H1 (cell line): ENCODE results near the gene TMEM150A. TPM values are rescaled to one million over a fixed set of nuclear protein-coding genes. Genes with fewer than 3 reads are reported as not detected.

Source experiments
- BACH1 ChIP-seq: IDR thresholded peaks from 2 replicates; pipeline ENCODE4 v1.6.1; 2012; ENCODE audit warnings: low read length, improper control_type of control experiment
- CTBP2 ChIP-seq: IDR thresholded peaks from 2 replicates; pipeline ENCODE4 v1.7.0; 2011; ENCODE audit warnings: borderline replicate concordance, mild to moderate bottlenecking, moderate library complexity, mixed read lengths, low read length; ENCODE audit not compliant: insufficient read depth, insufficient read length
- KDM5A ChIP-seq: fragments of 200-600 bp; IDR thresholded peaks from 2 replicates; pipeline ENCODE4 v1.7.1; 2012; ENCODE audit warnings: mild to moderate bottlenecking, low read length, inconsistent platforms, mixed read lengths
- RBBP5 ChIP-seq: IDR thresholded peaks from 2 replicates; pipeline ENCODE4 v1.7.1; 2012; ENCODE audit warnings: low read depth, mild to moderate bottlenecking, inconsistent platforms, low read length, moderate library complexity, borderline replicate concordance
- polyA plus RNA-seq, 7 experiments: library from polyadenylated mRNA; depleted of rRNA in 3 of 7; stranded (reverse) in 5 of 7; unstranded in 2 of 7; fragments of >200 nt in 5 of 7; fragments of 200-250 nt in 2 of 7; gene quantifications; 1 replicate in 5 of 7; 2 replicates in 1 of 7; 4 replicates in 1 of 7; pipeline versions ENCODE4 v1.2.1 to v1.2.3, GENCODE V29; 2011 to 2013; ENCODE audit warnings: missing spikeins in 2 of 7, mixed read lengths in 2 of 7
- total RNA-seq: library from RNA; stranded (reverse); fragmentation: NEBNext Ultra II Directional; extraction: Animal tissue kit (Norgen Biotek cat#: 25700); gene quantifications from 2 replicates; pipeline ENCODE4 v1.2.1, GENCODE V29; 2021

TMEM150A gene
- total and polyA plus RNA-seq, 2 of the 8 experiments (the other 6 are each of a cell fraction or from before 2014, with no cell fraction given): 19.8 to 29.9 TPM

GRCh38 chr2:85575739-85576138 is 26.8 kb downstream of the TMEM150A start (continued):
- TF ChIP-seq RBBP5 (no peak), BACH1 (no peak), CTBP2 (no peak), KDM5A (no peak)
